H1 (cell line): ENCODE data around the gene UTS2R. TPM values are rescaled to one million over a fixed set of nuclear protein-coding genes. Genes with fewer than 3 reads are reported as not detected.

ENCODE experiments used
- CTCF ChIA-PET: fragments of 300-600 bp; sonication (Branson Sonifier 250); formaldehyde crosslinking; loops from one replicate; lab custom pipeline; 2021; ENCODE audit not compliant: partially characterized antibody; lab: Charles Lee
- POLR2A ChIA-PET: fragments of 300-600 bp; sonication (Branson Sonifier 250); formaldehyde crosslinking; loops from one replicate; lab custom pipeline; 2021; ENCODE audit warnings: inconsistent platforms; ENCODE audit not compliant: partially characterized antibody; lab: Charles Lee
- DNase-seq, 2 experiments: peaks; one replicate each; pipeline versions ENCODE4 v3.0.0 to v3.0.0-alpha.2; 2010 to 2022; ENCODE audit warnings: low spot score in 2 of 2, low read depth in 1 of 2, mixed read lengths in 1 of 2
- FAIRE-seq: peaks from 2 replicates; lab custom pipeline; 2011; peaks lifted over from hg19 to GRCh38; lab: Jason Lieb, UNC
- H2AFZ ChIP-seq: 2 replicates; pipeline ENCODE4 v1.8.1; 2012; ENCODE audit warnings: low read length, inconsistent platforms
- H2AK5ac ChIP-seq: 2 replicates; pipeline ENCODE4 v1.6.1; 2013; ENCODE audit warnings: low read depth, low read length
- H2BK120ac ChIP-seq: replicated peaks from 2 replicates; pipeline ENCODE3; 2013; ENCODE audit warnings: low read depth, low read length, inconsistent platforms
- H2BK12ac ChIP-seq: 2 replicates; pipeline ENCODE4 v1.6.1; 2013; ENCODE audit warnings: low read depth, low read length
- H2BK15ac ChIP-seq: 2 replicates; pipeline ENCODE4 v1.6.1; 2013; ENCODE audit warnings: low read length
- H2BK20ac ChIP-seq: 2 replicates; pipeline ENCODE4 v1.6.1; 2013; ENCODE audit warnings: low read length
- H2BK5ac ChIP-seq: 2 replicates; pipeline ENCODE4 v1.6.1; 2013; ENCODE audit warnings: low read depth, low read length
- H3K14ac ChIP-seq: 2 replicates; pipeline ENCODE4 v1.6.1; 2013; ENCODE audit warnings: inconsistent platforms; ENCODE audit not compliant: insufficient read length
- H3K18ac ChIP-seq: 2 replicates; pipeline ENCODE4 v1.6.1; 2013; ENCODE audit warnings: low read length; ENCODE audit errors: extremely low read depth
- H3K23ac ChIP-seq: 2 replicates; pipeline ENCODE4 v1.6.1; 2013; ENCODE audit warnings: inconsistent platforms; ENCODE audit not compliant: insufficient read length
- H3K23me2 ChIP-seq: 2 replicates; pipeline ENCODE4 v1.6.1; 2013; ENCODE audit warnings: low read depth, low read length
- H3K27ac ChIP-seq: 2 replicates; pipeline ENCODE4 v1.6.1; 2011; ENCODE audit warnings: low read depth, low read length, inconsistent platforms
- H3K27me3 ChIP-seq, 4 experiments: replicated peaks in 1 of 4; 1 replicate in 1 of 4; 2 replicates in 3 of 4; pipeline versions ENCODE4 v1.6.1 to v1.8.1; 2011 to 2013; ENCODE audit warnings: low read length in 3 of 4, mild to moderate bottlenecking in 3 of 4, inconsistent platforms in 2 of 4, mixed read lengths in 2 of 4, moderate library complexity in 1 of 4; ENCODE audit not compliant: control insufficient read depth in 3 of 4, insufficient read depth in 3 of 4; ENCODE audit errors: extremely low read depth in 1 of 4
- H3K36me3 ChIP-seq, 4 experiments: 2 replicates each; pipeline versions ENCODE4 v1.6.1 to v1.8.1; 2011 to 2013; ENCODE audit warnings: mild to moderate bottlenecking in 4 of 4, low read length in 3 of 4, moderate library complexity in 2 of 4, control low read depth in 1 of 4, inconsistent platforms in 1 of 4; ENCODE audit not compliant: insufficient read depth in 4 of 4, control insufficient read depth in 2 of 4
- H3K4ac ChIP-seq: replicated peaks from 2 replicates; pipeline ENCODE3; 2013; ENCODE audit warnings: low read length, low read depth, mixed read lengths, inconsistent platforms; ENCODE audit not compliant: insufficient read length
- H3K4me1 ChIP-seq, 4 experiments: replicated peaks in 1 of 4; 1 replicate in 1 of 4; 2 replicates in 3 of 4; pipeline versions ENCODE4 v1.6.1 to v1.8.1; 2011 to 2013; ENCODE audit warnings: low read length in 3 of 4, inconsistent platforms in 2 of 4, mixed read lengths in 1 of 4; ENCODE audit not compliant: insufficient read depth in 4 of 4, control insufficient read depth in 3 of 4
- H3K4me2 ChIP-seq, 2 experiments: 2 replicates each; pipeline versions ENCODE4 v1.6.1 to v1.8.1; 2011 to 2013; ENCODE audit warnings: low read depth in 2 of 2, low read length in 2 of 2, control low read depth in 1 of 2, inconsistent platforms in 1 of 2, mild to moderate bottlenecking in 1 of 2; ENCODE audit not compliant: insufficient read depth in 1 of 2
- H3K4me3 ChIP-seq, 4 experiments: fragments of 200-600, 300-600 bp in 1 of 4; sonication (generic), shearing (Covaris generic), sonication (Bioruptor Twin) in 1 of 4; 2 replicates each; pipeline versions ENCODE4 v1.5.1 to v1.8.1; 2011 to 2016; ENCODE audit warnings: low read length in 4 of 4, low read depth in 3 of 4, control low read depth in 2 of 4, inconsistent platforms in 2 of 4, mild to moderate bottlenecking in 2 of 4, mixed read lengths in 1 of 4, moderate library complexity in 1 of 4; ENCODE audit not compliant: insufficient read depth in 2 of 4; ENCODE audit errors: extremely low read depth in 1 of 4
- H3K56ac ChIP-seq: replicated peaks from 2 replicates; pipeline ENCODE3; 2013; ENCODE audit warnings: low read depth, mild to moderate bottlenecking, mixed read lengths, low read length, inconsistent platforms; ENCODE audit not compliant: insufficient read length
- H3K79me1 ChIP-seq: 2 replicates; pipeline ENCODE4 v1.6.1; 2013; ENCODE audit warnings: low read depth, low read length, control low read depth
- H3K79me2 ChIP-seq, 2 experiments: 2 replicates each; pipeline versions ENCODE4 v1.6.1 to v1.8.1; 2012 to 2013; ENCODE audit warnings: low read length in 2 of 2, mild to moderate bottlenecking in 2 of 2, inconsistent platforms in 1 of 2; ENCODE audit not compliant: insufficient read depth in 2 of 2, control insufficient read depth in 1 of 2
- H3K9ac ChIP-seq, 4 experiments: replicated peaks in 1 of 4; 1 replicate in 1 of 4; 2 replicates in 3 of 4; pipeline versions ENCODE4 v1.6.1 to v1.8.1; 2011 to 2013; ENCODE audit warnings: low read depth in 3 of 4, low read length in 3 of 4, control low read depth in 2 of 4, mild to moderate bottlenecking in 2 of 4, moderate library complexity in 2 of 4, inconsistent platforms in 1 of 4; ENCODE audit errors: extremely low read depth in 1 of 4
- H3K9me3 ChIP-seq, 2 experiments: 2 replicates each; pipeline versions ENCODE4 v1.6.1 to v1.8.1; 2012 to 2013; ENCODE audit warnings: mild to moderate bottlenecking in 2 of 2, moderate library complexity in 2 of 2, control low read depth in 1 of 2, inconsistent platforms in 1 of 2, low read depth in 1 of 2, low read length in 1 of 2, mixed read lengths in 1 of 2; ENCODE audit not compliant: insufficient read depth in 2 of 2
- H4K20me1 ChIP-seq, 2 experiments: replicated peaks in 1 of 2; 2 replicates each; pipeline versions ENCODE3 to v1.8.1; 2011 to 2013; ENCODE audit warnings: inconsistent platforms in 2 of 2, low read length in 2 of 2, mild to moderate bottlenecking in 1 of 2; ENCODE audit not compliant: insufficient read depth in 2 of 2, control insufficient read depth in 1 of 2
- H4K5ac ChIP-seq: 2 replicates; pipeline ENCODE4 v1.6.1; 2013; ENCODE audit warnings: low read length, low read depth, mixed read lengths, inconsistent platforms; ENCODE audit not compliant: insufficient read length
- H4K8ac ChIP-seq: 2 replicates; pipeline ENCODE4 v1.8.0; 2013; ENCODE audit warnings: mild to moderate bottlenecking, moderate library complexity, low read length, inconsistent platforms; ENCODE audit not compliant: insufficient read depth; ENCODE audit errors: extremely low read depth
- H4K91ac ChIP-seq: replicated peaks from 2 replicates; pipeline ENCODE3; 2013; ENCODE audit warnings: low read length, mixed read lengths, inconsistent platforms; ENCODE audit not compliant: insufficient read length
- BACH1 ChIP-seq: IDR thresholded peaks from 2 replicates; pipeline ENCODE4 v1.6.1; 2012; ENCODE audit warnings: low read length, improper control_type of control experiment
- GABPA ChIP-seq: IDR thresholded peaks from 2 replicates; pipeline ENCODE4 v1.6.1; 2011; ENCODE audit warnings: mild to moderate bottlenecking, low read length, moderate library complexity, borderline replicate concordance; ENCODE audit not compliant: insufficient read depth
- JUN ChIP-seq: IDR thresholded peaks from 2 replicates; pipeline ENCODE4 v1.6.1; 2011; ENCODE audit warnings: low read depth, mild to moderate bottlenecking, improper control_type of control experiment, low read length
- KDM5A ChIP-seq: fragments of 200-600 bp; IDR thresholded peaks from 2 replicates; pipeline ENCODE4 v1.7.1; 2012; ENCODE audit warnings: mild to moderate bottlenecking, low read length, inconsistent platforms, mixed read lengths
- RBBP5 ChIP-seq: IDR thresholded peaks from 2 replicates; pipeline ENCODE4 v1.7.1; 2012; ENCODE audit warnings: low read depth, mild to moderate bottlenecking, inconsistent platforms, low read length, moderate library complexity, borderline replicate concordance
- SAP30 ChIP-seq: fragments of 300-600 bp; sonication (generic); IDR thresholded peaks from 2 replicates; pipeline ENCODE4 v1.7.1; 2012; ENCODE audit warnings: low read length, moderate library complexity, mild to moderate bottlenecking, inconsistent platforms; ENCODE audit not compliant: insufficient read depth, insufficient replicate concordance
- SUZ12 ChIP-seq: fragments of 200-600 bp; sonication (generic); IDR thresholded peaks from 2 replicates; pipeline ENCODE4 v1.6.1; 2012; ENCODE audit warnings: mild to moderate bottlenecking, inconsistent platforms, low read length, moderate library complexity, mixed read lengths
- WGBS, 2 experiments: shearing (Covaris generic) in 1 of 2; methylation state at CpG; one replicate each; pipeline versions ENCODE4 v1.1.6 to v1.1.7; 2013 to 2015; ENCODE audit warnings: low lambda C conversion rate in 2 of 2, mixed read lengths in 2 of 2, inconsistent platforms in 1 of 2, low coverage in 1 of 2, missing lambda C conversion rate in 1 of 2; ENCODE audit not compliant: insufficient replicate concordance in 2 of 2, insufficient coverage in 1 of 2, insufficient read length in 1 of 2; ENCODE audit errors: extremely low coverage in 1 of 2, missing lambda C conversion rate in 1 of 2; 5-methylcytosine and 5-hydroxymethylcytosine counted together
- polyA plus RNA-seq, 7 experiments: library from polyadenylated mRNA; depleted of rRNA in 3 of 7; stranded (reverse) in 5 of 7; unstranded in 2 of 7; fragments of >200 nt in 5 of 7; fragments of 200-250 nt in 2 of 7; gene quantifications; 1 replicate in 5 of 7; 2 replicates in 1 of 7; 4 replicates in 1 of 7; pipeline versions ENCODE4 v1.2.1 to v1.2.3, GENCODE V29; 2011 to 2013; ENCODE audit warnings: missing spikeins in 2 of 7, mixed read lengths in 2 of 7
- total RNA-seq: library from RNA; stranded (reverse); fragmentation: NEBNext Ultra II Directional; extraction: Animal tissue kit (Norgen Biotek cat#: 25700); gene quantifications from 2 replicates; pipeline ENCODE4 v1.2.1, GENCODE V29; 2021

UTS2R gene
- total and polyA plus RNA-seq, 2 of the 8 experiments (the other 6 are each of a cell fraction or from before 2014, with no cell fraction given), result 0.27 TPM; not detected in 1

DNA sequence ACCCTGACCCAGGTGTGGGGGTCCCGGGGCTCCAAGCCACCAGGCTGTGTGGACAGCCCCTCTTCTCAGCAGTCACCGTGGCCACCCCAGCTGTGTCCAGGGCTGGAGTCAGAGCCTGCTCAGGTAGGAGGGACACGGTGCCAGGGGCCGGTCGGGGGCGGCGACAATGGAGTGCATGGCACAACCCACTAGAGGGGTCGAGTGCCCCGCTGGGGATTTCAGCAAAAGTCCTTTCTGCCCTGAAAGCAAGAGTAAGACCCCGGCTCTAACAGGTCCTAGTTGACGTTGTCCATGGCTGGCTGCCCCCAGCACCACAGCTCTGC lies 11.3 kb downstream of the UTS2R start:
- H3K36me3 ChIP-seq, result no peaks in the 10 kb centered on the region
- no peaks in the 10 kb centered on the region; a peak in 2 of 7 replicates for H3K27me3 ChIP-seq
- TF ChIP-seq BACH1, result no peak
- TF ChIP-seq SAP30, result no peak
- TF ChIP-seq SUZ12, result no peak
- no peak for TF ChIP-seq RBBP5
- no peak for TF ChIP-seq GABPA
- no peak for TF ChIP-seq KDM5A
- TF ChIP-seq JUN, result no peak
- H3K56ac ChIP-seq, result no peak overlapping the region
- no peak overlapping the region for H3K4me3 ChIP-seq
- no peak overlapping the region for H4K8ac ChIP-seq
- H2AK5ac ChIP-seq, result no peak overlapping the region
- CTCF ChIA-PET, result interaction anchor here (1.1 kb wide), 2 partner anchors 31 to 32 kb away, joined by 3 read pairs; no protein-coding TSS in a partner anchor
- no peaks in the 10 kb centered on the region for H3K79me2 ChIP-seq
- WGBS, 2 experiments, result 90% methylated on average over 9 of the region's 11 CpGs; no CpG with 5 or more reads in 1 of the 2 experiments
- no peak overlapping the region for H4K91ac ChIP-seq
- no peak for FAIRE-seq
- no peak overlapping the region for H3K4ac ChIP-seq
- no peak overlapping the region for H2BK5ac ChIP-seq
- H2AFZ ChIP-seq, result no peak overlapping the region
- no peak for DNase-seq
- H4K5ac ChIP-seq, result no peak overlapping the region
- H3K18ac ChIP-seq, result no peak overlapping the region
- no peak overlapping the region for H3K27ac ChIP-seq
- peaks cover 0 to 3% of the 10 kb centered on the region in 2 experiments for H4K20me1 ChIP-seq
- H3K4me2 ChIP-seq, result no peak overlapping the region
- H2BK20ac ChIP-seq, result no peak overlapping the region
- no peak overlapping the region for H2BK120ac ChIP-seq
- H3K9ac ChIP-seq, result no peak overlapping the region
- H3K23me2 ChIP-seq, result no peaks in the 10 kb centered on the region
- POLR2A ChIA-PET, result interaction anchor here (1.1 to 2.9 kb wide), 2 partner anchors 8 to 41 kb away, joined by 3 to 14 read pairs; no protein-coding TSS in a partner anchor
- no peak overlapping the region for H2BK12ac ChIP-seq
- H3K4me1 ChIP-seq, result peaks cover 0 to 9% (median 5%) of the 10 kb centered on the region in 4 experiments; a peak in 5 of 7 replicates
- no peaks in the 10 kb centered on the region for H3K9me3 ChIP-seq
- H3K79me1 ChIP-seq, result no peaks in the 10 kb centered on the region
- no peak overlapping the region for H2BK15ac ChIP-seq
- no peak overlapping the region for H3K23ac ChIP-seq
- H3K14ac ChIP-seq, result no peak overlapping the region
